Stimulated activated CD4-positive, alpha-beta T cell treated with anti-CD3 and anti-CD28 coated beads, Interleukin-12 subunit alpha, Interleukin-12 subunit beta, amount 100 ng/mL, for 24 hours (primary cell): ENCODE results near the gene TRMT10C.
"Not testable (repeated sequence)": the region's sequence is repeated elsewhere in the genome, so short reads cannot be mapped to it uniquely, and the experiment has no call there.

Source experiments
- DNase-seq, 2 experiments: peaks; one replicate each; pipeline ENCODE4 v3.0.0-alpha.2; 2020; ENCODE audit warnings: low read depth in 2 of 2

TRMT10C gene

DNA sequence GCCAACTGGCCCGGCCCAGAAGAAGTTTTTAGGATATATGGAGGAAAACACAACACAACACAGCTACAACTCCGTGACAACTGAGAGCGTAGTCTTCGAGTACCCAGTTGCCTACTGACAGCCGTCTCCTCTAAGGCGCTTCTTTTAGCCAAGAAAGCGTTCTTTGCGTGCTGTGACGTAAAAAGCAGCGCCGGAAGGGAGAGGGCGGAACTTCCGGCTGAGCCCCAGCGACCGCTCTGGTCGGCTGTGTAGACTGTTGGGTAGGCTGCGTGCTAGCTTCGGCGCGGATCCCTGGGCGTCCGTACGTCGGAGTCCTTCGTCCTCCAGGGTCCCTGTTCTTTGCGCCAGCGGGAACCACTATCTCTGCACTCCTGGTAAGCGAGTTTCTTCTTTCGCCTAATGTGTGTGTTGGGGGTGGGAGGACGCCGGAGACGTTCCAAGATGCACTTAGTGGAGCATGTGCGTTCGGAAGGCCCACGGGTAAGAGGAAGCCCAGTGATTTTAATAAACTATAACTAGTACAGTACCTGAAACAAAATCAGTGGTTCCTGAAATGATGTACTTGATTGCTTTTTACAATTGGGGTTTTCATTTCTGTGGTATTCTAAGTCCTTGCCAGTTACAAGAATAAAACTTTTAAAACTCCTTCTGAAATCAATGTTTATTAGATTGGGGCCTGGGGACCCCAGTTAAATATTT is at the start of gene TRMT10C:
TRMT10C (plus strand) TSS at position 239 of the 699 bp plus-strand sequence. CDS start 2,914 bp downstream, outside the sequence.
- peak; percentile 88 to 90 for DNase-seq

DNA sequence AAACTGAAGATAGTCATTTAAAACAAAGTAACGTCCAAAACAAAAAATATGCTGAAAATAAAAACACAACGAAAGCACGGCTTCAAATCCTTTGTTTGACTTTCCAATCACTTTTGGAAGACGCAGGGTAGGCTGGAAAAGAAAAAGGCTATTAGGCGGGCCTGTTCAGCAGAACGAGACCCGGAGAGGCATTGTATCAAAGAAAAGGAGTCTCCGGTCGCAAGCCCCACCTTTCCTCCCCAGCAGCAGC is 49.3 kb upstream of the TRMT10C start:
- no peak for DNase-seq

DNA sequence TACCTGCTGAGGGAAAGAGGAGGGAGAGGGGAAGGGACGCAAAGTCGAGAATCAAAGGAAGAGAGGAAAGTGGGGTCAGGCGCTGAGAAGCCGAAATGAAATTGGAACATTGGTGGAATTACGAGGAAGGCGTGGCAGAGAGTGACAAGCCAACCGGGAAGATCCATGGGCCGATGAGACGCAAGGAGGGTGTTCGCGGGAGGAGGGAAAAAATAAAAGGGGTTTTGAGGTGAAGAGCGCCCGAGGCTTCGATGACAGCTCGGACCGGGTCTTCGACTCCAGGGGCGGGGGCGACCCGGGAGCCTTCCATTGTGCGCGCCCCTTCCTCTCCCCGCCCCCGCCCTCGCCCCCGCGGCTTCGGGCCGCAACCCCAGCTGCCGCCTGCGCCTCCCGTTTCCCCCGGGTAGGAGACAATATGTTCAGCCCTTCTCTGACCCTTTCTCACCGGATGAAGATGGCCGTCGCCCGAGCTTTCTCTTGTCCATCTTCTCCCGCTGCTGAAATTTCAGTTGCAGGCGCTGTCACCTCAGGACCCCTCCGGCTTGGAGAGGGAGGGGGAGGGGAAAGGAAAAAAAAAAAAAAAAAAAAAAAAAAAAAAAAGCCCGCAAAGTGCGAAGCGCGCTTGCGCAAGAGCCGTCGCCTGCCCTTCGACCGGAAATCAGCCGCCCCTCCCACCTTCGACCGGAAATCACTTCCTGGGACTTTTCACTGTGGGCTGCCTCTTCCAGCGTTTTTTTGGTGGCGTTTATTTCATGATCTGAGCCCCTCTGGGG is 48.8 kb upstream of the TRMT10C start, which contains the start of gene SENP7:
SENP7 (minus strand) TSS at position 567 of the 773 bp plus-strand sequence; CDS start at position 485, 82 bp downstream.
- peak; percentile 40 to 77 for DNase-seq

DNA sequence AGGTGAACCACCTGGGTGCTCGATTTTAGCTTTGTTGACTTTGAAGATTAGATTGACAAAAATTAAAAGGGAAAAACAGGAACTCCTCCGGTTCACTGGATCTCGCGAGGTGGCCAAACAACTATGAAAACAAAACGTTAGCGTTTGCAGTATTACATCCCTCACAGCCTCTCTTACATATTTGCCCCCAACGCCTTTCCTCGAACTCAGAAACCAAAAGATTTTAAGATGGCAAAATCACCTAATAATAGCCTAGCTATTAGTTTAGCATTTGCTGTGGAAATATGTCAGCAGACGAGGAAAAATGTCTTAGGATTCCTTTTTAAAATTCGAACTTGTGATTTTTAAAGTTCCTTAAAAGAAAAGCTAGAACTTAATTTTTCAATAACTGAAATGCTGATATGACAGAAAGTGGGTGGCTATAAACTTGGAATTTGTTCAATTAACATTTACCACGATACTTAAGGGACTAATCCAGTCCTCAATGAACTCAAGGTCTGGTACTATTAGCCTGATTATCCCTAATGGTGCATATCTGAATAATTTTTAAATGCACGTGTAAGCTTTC is 48.2 kb upstream of the TRMT10C start:
- DNase-seq = no peak

DNA sequence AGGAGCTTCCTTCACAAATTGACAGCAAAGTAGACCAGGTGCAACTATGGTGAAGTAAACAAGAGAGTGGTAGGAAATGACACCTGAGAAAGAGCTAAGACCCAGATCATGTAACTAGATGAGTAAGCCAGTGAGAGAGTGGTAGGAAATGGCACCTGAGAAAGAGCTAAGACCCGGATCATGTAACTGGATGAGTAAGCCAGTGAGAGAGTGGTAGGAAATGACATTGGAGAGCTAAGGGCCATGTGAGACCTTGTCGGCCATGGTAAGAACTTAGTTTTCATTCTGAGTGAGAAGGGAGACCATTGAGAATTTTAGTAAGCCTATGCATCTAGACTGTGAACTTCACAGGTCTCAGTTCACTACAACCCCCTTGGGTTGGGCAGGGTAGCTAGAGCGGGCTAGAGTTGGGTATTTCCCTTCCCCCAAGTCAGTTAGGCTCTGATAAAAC is 43.2 kb upstream of the TRMT10C start:
- peak; percentile 11 to 17 for DNase-seq

DNA sequence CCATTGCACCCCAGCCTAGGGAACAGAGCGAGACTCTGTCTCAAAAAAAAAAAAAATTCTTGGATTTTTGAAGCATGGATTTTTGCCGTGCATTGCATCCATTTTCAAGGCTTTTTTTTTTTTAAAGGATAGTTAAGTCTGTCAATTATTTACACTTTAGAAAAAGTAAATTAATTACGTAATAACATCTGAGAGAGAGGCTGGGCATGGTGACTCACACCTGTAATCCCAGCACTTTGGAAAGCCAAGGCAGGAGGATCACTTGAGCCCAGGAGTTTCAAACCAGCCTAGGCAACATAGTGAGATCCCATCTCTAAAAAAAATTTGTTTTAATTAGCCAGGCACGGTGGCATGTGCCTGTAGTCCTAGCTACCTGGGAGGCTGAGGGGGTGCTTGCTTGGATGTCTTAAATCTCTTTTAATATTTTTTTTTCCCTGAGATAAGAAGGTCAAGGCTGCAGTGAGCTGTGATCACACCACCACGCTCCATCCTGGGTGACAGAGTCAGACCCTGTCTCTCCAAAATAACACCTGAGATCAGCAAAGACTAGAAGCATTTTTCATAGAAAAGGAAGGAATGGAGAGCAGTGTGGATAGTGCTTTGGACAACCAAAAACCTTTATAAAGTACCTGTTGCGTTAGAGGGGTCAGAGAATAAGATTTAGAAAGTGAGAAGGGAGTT is 41.8 kb upstream of the TRMT10C start:
- no peak for DNase-seq

DNA sequence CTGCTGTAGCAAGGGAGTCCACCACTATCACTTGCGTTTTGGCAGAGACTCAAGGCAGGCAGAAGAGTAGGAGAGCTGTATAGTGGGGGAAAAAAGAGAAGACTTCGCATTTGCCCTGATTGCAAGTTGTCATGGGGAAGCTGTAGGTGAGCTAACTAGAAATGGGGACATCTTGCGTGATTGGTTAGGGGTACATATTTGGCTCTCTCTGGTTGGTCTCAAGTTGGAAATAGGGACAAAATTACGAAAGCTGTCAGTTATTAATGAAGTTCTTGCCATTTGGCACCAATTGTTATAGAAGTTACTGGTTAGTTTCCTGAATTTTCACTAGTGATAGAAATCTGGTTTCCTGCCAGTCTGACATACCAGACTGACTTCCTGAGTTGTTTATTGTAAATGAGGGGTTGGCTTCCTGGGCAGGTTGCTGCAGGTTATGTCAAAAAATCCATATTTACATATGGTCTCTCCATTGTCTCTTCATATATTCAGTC is 40.4 kb upstream of the TRMT10C start:
- DNase-seq = no peak

DNA sequence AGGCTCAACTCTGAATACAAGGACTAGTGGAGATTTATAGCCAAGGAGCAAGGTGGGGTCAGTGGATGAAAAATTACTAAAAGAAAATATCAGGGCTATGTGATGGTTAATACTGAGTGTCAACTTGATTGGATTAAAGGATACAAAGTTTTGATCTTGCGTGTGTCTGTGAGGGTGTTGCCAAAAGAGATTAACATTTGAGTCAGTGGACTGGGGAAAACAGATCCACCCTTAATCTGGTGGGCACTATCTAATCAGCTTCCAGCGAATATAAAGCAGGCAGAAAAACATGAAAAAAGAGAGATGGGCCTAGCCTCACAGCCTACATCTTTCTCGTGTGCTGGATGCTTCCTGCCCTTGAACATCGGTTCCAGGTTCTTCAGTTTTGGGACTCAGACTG is 34.2 kb upstream of the TRMT10C start:
- no peak for DNase-seq

DNA sequence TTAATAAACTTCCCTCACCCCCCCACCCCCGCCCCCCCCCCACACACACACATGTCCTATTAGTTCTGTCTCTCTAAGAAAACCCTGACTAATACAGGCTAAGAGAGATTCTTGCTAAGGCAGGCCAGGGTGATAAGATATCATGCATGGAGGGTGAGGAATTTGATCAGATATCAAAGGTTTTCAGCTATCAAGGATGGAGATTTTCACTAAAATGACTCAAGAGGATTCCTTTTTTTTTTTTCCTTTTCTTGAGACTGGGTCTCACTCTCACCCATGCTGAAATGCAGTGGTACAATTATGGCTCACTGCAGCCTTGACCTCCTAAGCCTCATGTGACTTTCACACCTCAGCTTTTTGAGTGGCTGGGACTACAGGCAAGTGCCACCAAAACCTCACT is 33.8 kb upstream of the TRMT10C start:
- no peak for DNase-seq

DNA sequence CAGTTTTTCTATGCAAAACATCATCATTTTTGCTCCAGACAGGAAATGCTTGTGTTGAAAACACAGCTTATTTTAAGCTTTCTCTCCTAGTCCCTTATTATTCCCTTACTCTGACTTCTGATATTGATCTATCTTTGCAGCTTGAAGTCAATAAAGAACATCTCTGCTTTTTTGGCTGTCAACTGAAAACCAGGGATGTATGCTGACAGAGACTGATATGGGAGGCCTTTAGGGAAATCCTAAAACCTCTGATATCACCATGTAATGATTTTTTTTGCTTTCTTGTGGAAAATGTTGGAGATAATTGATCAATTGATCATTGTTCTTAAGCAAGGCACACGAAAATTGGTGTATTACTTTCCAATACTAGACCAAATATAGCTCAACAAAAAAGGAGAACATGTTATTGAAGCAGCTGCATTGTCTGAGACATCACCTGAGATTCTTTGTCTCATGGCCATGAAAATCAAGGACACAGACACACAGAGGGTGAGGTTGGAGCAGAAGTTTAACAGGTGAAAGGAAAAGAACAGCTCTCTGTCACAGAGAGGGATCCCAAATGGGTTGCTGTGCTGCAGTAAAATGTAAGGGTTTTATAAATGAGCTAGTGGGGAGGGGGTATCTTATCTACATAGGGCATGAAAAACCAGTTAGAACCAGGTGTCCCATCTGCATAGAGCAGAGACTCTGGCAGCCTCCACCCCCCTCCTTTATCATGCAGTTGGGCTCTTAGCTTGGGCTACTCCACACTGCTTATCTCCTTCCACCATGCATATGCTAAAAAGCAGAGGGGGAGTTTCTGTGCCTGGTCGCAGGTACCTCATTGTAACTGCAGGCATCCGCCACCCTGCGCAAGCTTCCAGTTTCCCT is 31.6 kb upstream of the TRMT10C start:
- no peak for DNase-seq

DNA sequence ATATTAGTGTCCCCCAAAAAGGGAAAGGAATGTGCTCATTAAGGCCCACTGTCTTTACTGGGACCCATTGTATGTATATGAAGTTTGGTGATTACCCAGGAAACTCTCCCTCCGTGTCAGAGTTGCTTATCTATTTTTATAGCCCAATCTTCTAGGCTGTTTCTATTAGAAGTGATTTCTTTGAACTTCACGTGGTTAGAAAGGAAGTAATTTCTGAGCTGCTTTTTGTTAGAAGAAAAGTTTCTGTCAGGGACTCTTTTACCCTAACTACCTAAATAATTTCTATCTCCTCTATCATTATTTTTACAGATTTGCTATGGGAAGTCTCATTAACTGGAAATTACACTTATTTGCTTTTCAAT is 31.0 kb upstream of the TRMT10C start:
- DNase-seq = no peak

DNA sequence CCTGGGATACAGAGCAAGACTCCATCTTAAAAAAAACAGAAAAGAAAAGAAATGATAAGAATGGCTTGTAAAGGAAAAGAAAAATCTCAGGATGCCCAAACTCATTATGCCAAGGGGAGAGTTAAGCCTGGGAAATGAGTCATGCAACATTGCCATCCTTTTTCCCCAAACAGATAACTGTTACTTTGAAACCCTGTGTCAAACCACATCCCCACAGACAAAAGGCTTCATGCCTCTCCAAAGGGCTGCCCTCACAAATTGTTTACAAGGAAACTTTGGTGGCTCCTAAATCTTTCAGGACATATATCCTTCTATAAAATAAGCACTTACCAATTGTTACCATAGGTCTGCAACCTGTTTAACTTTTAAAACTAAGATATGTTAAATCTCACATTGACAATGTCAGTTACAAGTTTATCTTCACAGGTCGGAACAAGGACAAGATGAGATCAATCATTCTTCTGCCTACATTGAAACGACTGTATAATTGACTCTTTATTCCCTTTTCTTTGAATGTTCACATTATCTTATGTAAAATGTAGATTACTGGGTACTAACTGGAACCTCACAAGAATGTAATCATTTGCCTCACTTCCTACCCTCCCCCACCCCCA is 30.1 kb upstream of the TRMT10C start:
- no peak for DNase-seq

DNA sequence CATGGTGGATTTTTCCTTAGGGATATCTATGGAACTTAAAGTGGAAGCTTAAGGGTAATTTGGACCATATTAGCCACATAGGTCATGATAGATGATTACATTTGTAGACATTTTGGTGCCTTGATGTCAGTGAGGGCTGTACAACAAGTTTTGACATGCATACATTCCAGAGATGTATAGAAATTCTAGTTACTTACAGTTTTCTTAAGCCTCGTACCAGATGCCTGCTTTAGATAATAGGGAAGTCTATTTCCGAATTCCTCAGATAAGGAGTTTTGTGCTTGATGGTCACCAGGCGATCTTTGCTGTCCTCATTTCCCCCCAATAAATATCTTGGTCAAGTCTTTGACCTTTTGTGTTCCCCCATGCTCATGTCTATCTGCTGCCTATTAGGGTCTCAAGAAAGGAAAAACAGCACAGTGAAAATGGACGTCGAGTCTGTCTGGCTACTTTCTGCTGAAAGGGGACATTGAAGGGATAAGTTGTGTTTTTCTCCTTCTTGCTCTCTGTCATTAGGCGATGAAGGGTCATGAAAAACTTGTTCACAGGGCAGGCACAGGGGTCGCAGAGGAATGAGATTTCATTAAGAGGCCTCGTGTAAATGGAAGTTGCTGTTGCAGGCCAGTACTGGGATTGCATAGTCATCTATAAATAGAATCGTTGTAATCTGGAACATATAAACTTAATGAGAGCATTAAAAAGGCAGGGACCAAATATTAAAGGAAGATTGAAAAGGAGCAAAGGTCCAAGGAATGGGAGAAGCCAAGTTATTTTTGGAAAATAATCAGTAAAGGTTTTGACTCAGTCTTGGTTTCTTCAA is 28.7 kb upstream of the TRMT10C start:
- no peak for DNase-seq

DNA sequence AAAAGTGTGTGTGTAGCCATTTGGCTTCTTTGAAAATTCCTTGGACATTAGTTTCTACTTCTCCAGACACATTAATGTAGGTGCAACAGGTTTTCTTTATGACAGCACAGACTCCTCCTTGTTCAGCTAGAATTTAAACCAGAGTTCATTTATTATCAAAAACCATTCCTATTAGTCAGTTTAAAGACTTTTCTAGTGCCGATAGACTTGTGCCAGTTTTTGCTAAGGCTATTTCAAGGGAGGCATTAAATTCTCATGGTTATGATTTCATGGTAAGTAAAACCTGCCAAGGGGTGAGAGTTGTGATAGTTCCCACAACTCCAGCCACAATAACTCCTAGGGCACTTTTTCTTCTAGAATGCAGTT is 28.1 kb upstream of the TRMT10C start:
- DNase-seq = no peak

DNA sequence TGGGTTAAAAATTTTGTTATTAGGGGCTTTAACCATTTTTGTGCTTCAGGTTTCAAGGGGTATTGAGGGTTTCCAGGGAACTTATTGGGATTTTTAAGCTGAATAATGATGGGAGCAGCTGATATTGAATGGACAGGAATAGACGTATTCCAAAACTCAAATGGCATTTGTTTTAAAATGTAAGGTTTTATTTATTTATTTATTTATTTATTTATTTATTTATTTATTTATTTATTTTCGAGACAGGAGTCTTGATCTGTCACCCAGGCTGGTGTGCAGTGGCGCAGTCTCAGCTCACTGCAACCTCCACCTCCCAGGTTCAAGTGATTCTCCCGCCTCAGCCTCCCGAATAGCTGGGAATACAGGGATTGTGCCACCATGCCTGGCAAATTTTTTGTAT is 26.4 kb upstream of the TRMT10C start:
- DNase-seq = no peak

DNA sequence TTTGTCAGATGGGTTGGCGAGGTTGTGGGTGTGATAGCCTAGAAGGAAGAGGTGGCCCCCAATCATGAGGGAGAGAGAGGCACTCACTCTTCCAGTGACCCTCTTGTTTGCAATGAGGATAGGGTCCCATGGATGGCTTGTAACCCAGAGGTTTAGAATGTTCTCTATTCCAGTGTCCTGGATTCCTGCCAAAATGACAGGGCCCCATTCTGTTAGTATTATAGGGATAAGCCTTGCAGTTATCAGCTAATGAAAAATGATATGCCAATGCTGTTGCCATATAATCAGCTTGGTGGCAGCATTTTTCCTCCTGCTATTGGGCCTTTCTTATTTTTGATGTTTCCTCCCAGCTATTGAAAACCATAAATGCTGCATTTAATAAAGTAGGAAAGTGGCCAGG is 25.4 kb upstream of the TRMT10C start:
- no peak for DNase-seq

DNA sequence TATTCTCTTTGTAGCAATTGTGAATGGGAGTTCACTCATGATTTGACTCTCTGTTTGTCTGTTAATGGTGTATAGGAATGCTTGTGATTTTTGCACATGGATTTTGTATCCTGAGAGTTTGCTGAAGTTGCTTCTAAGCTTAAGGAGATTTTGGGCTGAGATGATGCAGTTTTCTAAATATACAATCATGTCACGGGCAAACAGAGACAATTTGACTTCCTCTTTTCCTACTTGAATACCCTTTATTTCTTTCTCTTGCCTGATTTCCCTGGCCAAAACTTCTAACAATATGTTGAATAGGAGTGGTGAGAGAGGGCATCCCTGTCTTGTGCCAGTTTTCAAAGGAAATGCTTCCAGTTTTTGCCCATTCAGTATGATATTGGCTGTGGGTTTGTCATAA is 24.7 kb upstream of the TRMT10C start:
- DNase-seq = not testable (repeated sequence)

DNA sequence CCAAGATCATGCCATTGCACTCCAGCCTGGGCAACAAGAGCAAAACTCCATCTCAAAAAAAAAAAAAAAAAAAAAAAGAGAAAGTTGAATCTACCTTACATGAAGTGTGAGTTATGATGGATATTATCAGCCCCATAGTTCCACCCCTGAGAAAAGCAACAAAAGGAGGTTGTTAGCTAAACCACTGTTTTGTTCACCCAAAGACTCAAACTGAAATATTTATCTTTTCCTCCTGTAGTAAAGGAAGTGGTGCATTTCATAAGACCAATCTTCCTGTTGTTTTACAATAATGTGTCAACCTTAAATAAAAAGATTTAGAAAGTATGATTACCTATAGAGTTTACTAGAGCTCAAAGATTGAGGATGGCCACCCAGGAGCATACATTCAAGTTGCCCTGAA is 18.7 kb upstream of the TRMT10C start:
- no peak for DNase-seq

DNA sequence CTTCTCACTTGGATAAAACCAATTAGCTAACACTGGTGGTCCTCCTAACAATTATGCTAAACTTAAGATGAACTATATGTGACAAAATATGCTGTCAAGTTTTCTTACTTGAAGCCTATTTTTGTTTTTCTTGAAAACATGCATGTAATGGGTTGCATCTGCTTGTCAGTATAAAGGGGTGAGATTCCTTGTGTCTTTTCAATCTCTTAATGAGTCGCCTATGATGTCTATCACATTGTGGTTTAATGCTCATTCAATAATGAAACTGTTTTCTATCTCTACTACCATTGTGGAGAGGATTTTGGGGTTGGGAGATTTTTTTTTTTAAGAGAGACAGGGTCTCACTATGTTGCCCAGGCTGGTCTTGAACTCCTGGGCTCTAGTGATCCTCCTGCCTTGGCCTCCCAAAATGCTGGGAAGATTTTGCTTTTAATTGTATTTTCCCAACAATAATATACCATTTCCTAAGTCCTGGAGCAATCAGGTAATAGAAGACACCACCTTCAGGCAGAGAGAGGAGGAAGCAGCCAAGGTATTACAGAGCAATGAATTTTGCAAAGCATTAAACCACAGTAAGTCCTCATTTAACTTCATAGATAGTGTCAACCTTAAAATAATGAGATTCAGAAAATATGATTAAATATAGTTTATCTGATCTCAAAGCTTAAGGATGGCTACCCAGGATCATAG is 17.4 kb upstream of the TRMT10C start:
- DNase-seq = no peak
